CD14-positive monocyte (primary cell): Measurements from ENCODE around the gene TANC1. TPM values are rescaled to one million over a fixed set of nuclear protein-coding genes. Genes with fewer than 3 reads are reported as not detected.
A peak's percentile ranks its signal among the peaks of the same experiment; 100 is the strongest.

Source experiments
- DNase-seq, 3 donors: peaks; one replicate each; pipeline ENCODE4 v3.0.0-alpha.2; 2011 to 2022
- H2AFZ ChIP-seq: 2 replicates; pipeline ENCODE4 v1.6.0; 2012; ENCODE audit warnings: mild to moderate bottlenecking, low read depth, low read length, inconsistent platforms; ENCODE audit not compliant: insufficient read depth, poor library complexity, severe bottlenecking
- H3K27ac ChIP-seq, 2 donors: 1 replicate in 1 of 2; 2 replicates in 1 of 2; pipeline ENCODE4 v1.5.1; 2012 to 2013; ENCODE audit warnings: low read length in 2 of 2, control low read depth in 1 of 2, inconsistent platforms in 1 of 2, low read depth in 1 of 2, mild to moderate bottlenecking in 1 of 2
- H3K27me3 ChIP-seq, 2 donors: one replicate each; pipeline versions ENCODE4 v1.6.0 to v1.6.1; 2011 to 2013; ENCODE audit warnings: low read length in 2 of 2; ENCODE audit not compliant: control insufficient read depth in 2 of 2, insufficient read depth in 2 of 2
- H3K36me3 ChIP-seq, 2 donors: replicated peaks in 1 of 2; 1 replicate in 1 of 2; 2 replicates in 1 of 2; pipeline versions ENCODE4 v1.5.1 to v1.6.1; 2012 to 2013; ENCODE audit warnings: low read length in 2 of 2, control low read depth in 1 of 2, inconsistent platforms in 1 of 2, mild to moderate bottlenecking in 1 of 2; ENCODE audit not compliant: insufficient read depth in 2 of 2, control insufficient read depth in 1 of 2
- H3K4me1 ChIP-seq, 2 donors: 1 replicate in 1 of 2; 2 replicates in 1 of 2; pipeline versions ENCODE4 v1.5.1 to v1.6.1; 2012 to 2013; ENCODE audit warnings: low read length in 2 of 2, control low read depth in 1 of 2, inconsistent platforms in 1 of 2, mild to moderate bottlenecking in 1 of 2, moderate library complexity in 1 of 2; ENCODE audit not compliant: insufficient read depth in 2 of 2, control insufficient read depth in 1 of 2
- H3K4me2 ChIP-seq: replicated peaks from 2 replicates; pipeline ENCODE3; 2012; ENCODE audit warnings: low read length, moderate library complexity, mild to moderate bottlenecking; ENCODE audit not compliant: poor library complexity, severe bottlenecking; ENCODE audit errors: extremely low read depth
- H3K4me3 ChIP-seq, 3 experiments: fragments of 200-600 bp in 1 of 3; sonication (generic) in 1 of 3; replicated peaks in 1 of 3; 1 replicate in 2 of 3; 2 replicates in 1 of 3; pipeline ENCODE4 v1.5.1; 2011 to 2013; ENCODE audit warnings: low read length in 3 of 3, mild to moderate bottlenecking in 3 of 3, control low read depth in 2 of 3, low read depth in 2 of 3, inconsistent platforms in 1 of 3, moderate library complexity in 1 of 3
- H3K79me2 ChIP-seq: 2 replicates; pipeline ENCODE4 v1.6.0; 2012; ENCODE audit warnings: mild to moderate bottlenecking, control low read depth, inconsistent platforms, low read length, moderate library complexity; ENCODE audit not compliant: insufficient read depth
- H3K9ac ChIP-seq: 2 replicates; pipeline ENCODE4 v1.6.0; 2017; ENCODE audit warnings: low read length, mild to moderate bottlenecking; ENCODE audit not compliant: insufficient read depth, poor library complexity, severe bottlenecking
- H3K9me3 ChIP-seq, 2 donors: replicated peaks in 1 of 2; 1 replicate in 1 of 2; 2 replicates in 1 of 2; pipeline versions ENCODE4 v1.5.1 to v1.6.1; 2012 to 2013; ENCODE audit warnings: low read length in 2 of 2, control low read depth in 1 of 2; ENCODE audit not compliant: control insufficient read depth in 1 of 2, insufficient read depth in 1 of 2
- H4K20me1 ChIP-seq: 2 replicates; pipeline ENCODE4 v1.6.0; 2012; ENCODE audit warnings: mild to moderate bottlenecking, low read length, control low read depth, moderate library complexity; ENCODE audit not compliant: insufficient read depth
- H3K27ac Mint-ChIP-seq, 7 donors: one replicate each; pipeline ENCODE4 v1.8.0; 2020; ENCODE audit warnings: mild to moderate bottlenecking in 7 of 7, mixed read lengths in 7 of 7, moderate library complexity in 6 of 7, inconsistent platforms in 2 of 7
- H3K27me3 Mint-ChIP-seq, 3 donors: one replicate each; pipeline ENCODE4 v1.8.0; 2021 to 2022; ENCODE audit warnings: low read depth in 3 of 3, mild to moderate bottlenecking in 3 of 3, mixed read lengths in 3 of 3, moderate library complexity in 3 of 3, inconsistent platforms in 1 of 3
- H3K36me3 Mint-ChIP-seq, 2 donors: one replicate each; pipeline ENCODE4 v1.8.0; 2020; ENCODE audit warnings: mixed read lengths in 2 of 2, inconsistent platforms in 1 of 2, mild to moderate bottlenecking in 1 of 2
- H3K4me1 Mint-ChIP-seq: one replicate; pipeline ENCODE4 v1.8.0; 2020; ENCODE audit warnings: mild to moderate bottlenecking, mixed read lengths
- H3K4me3 Mint-ChIP-seq, 2 donors: one replicate each; pipeline ENCODE4 v1.8.0; 2020; ENCODE audit warnings: mild to moderate bottlenecking in 2 of 2, mixed read lengths in 2 of 2, moderate library complexity in 1 of 2
- H3K9me3 Mint-ChIP-seq, 7 donors: one replicate each; pipeline ENCODE4 v1.8.0; 2020 to 2022; ENCODE audit warnings: mixed read lengths in 7 of 7, mild to moderate bottlenecking in 6 of 7, moderate library complexity in 6 of 7, inconsistent platforms in 2 of 7
- WGBS: methylation state at CpG from one replicate; pipeline ENCODE4 v1.1.5; 2013; ENCODE audit warnings: missing lambda C conversion rate; ENCODE audit not compliant: insufficient coverage; 5-methylcytosine and 5-hydroxymethylcytosine counted together
- intact Hi-C, 2 donors: fragments of 100-400 bp; cut with micrococcal nuclease; formaldehyde crosslinking; loops; one replicate each; pipeline versions ENCODE4 v1.15.0 to v1.15.1; 2023
- polyA plus RNA-seq, 3 donors: library from polyadenylated mRNA; depleted of rRNA in 1 of 3; unstranded in 2 of 3; stranded (reverse) in 1 of 3; fragments of 300-500 nt in 2 of 3; fragments of >200 nt in 1 of 3; fragmentation: Illumina TruSeq in 2 of 3; gene quantifications; 1 replicate in 2 of 3; 2 replicates in 1 of 3; pipeline ENCODE4 v1.2.3, GENCODE V29; 2012 to 2021
- TF ChIP-seq, protein P1 (sequence below): fragments of 200-600 bp; IDR thresholded peaks from one replicate; pipeline ENCODE4 v1.8.0; 2022; ENCODE audit warnings: antibody characterized with exemption, mild to moderate bottlenecking

TANC1 gene
- polyA plus RNA-seq, 3 donors = 0.04 TPM; not detected in 2

DNA sequence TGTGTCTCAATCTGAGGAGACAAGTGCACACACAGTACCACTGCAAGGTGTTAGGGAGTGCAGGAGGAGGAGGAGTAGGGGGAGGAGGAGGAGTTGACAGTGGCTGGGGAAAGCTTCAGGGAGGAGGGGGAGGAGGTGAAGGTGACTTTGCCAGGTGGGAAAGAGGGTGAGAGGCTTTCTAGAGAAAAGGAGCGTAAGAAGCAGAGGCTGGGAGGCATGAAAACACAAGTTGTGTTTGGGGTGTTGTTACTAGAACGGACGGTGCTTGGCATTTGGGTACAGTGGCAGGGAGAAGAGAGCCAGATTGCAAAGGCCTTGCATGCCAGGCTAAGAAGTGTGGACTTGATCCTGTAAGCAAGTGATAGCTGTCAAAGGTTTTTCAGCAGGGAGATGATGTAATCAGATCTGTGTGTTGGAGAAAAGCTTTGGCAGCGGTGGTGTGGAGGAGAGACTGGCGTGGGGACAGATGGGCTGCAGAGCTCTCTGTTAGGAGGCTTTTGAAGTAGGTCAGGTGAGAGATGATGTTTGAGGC, 16.2 kb downstream of the TANC1 start:
- Histone ChIP-seq H3K9me3 (no peaks in the 10 kb centered on the region), H4K20me1 (no peaks in the 10 kb centered on the region), H3K36me3 (no peaks in the 10 kb centered on the region), H3K4me3 (no peak overlapping the region), H3K27me3 (no peaks in the 10 kb centered on the region), H3K27ac (no peak overlapping the region), H3K4me1 (no peaks in the 10 kb centered on the region), H3K79me2 (no peaks in the 10 kb centered on the region), H3K4me2 (no peak overlapping the region), H3K9ac (no peak overlapping the region), H2AFZ (no peak overlapping the region)
- peak overlapping the region in 1 of 7 donors; percentile 72 for H3K27ac Mint-ChIP-seq
- H3K27me3 Mint-ChIP-seq = peaks cover 0 to 2% (median 0%) of the 10 kb centered on the region in 3 donors
- WGBS = 63% methylated on average over 5 of the region's 5 CpGs
- DNase-seq = no peak
- no peaks in the 10 kb centered on the region for H3K9me3 Mint-ChIP-seq
- TF ChIP-seq, protein P1, sequence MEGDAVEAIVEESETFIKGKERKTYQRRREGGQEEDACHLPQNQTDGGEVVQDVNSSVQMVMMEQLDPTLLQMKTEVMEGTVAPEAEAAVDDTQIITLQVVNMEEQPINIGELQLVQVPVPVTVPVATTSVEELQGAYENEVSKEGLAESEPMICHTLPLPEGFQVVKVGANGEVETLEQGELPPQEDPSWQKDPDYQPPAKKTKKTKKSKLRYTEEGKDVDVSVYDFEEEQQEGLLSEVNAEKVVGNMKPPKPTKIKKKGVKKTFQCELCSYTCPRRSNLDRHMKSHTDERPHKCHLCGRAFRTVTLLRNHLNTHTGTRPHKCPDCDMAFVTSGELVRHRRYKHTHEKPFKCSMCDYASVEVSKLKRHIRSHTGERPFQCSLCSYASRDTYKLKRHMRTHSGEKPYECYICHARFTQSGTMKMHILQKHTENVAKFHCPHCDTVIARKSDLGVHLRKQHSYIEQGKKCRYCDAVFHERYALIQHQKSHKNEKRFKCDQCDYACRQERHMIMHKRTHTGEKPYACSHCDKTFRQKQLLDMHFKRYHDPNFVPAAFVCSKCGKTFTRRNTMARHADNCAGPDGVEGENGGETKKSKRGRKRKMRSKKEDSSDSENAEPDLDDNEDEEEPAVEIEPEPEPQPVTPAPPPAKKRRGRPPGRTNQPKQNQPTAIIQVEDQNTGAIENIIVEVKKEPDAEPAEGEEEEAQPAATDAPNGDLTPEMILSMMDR = no peak
- no peak overlapping the region for H3K4me3 Mint-ChIP-seq
- intact Hi-C loops = no loop called here
- H3K36me3 Mint-ChIP-seq = no peaks in the 10 kb centered on the region
- H3K4me1 Mint-ChIP-seq = no peaks in the 10 kb centered on the region

DNA sequence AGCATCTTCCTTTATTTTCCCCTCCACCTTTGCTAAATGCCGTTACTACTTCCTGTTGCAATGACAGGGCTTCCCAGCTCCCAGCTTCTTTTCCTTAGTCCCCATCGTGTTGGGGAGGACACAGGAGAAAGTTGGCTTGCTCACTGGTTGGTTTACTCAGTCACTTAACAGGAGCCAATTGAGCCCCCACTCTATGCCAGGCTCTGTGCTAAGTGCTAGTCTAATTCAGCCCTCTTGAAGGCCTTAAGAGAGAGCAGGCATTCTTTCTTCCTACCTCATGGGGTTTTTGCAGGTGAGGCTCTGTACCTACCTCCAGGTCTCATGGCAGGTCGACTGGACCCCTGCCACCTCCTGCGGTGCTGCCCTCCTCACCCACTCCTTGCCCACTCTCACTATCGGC, 20.1 kb downstream of the TANC1 start:
- 100% methylated on average over 3 of the region's 5 CpGs for WGBS
- no peak overlapping the region for H3K27ac Mint-ChIP-seq

More for the DNA sequence above, 20.1 kb downstream of the TANC1 start:
- Histone ChIP-seq H3K9ac (no peak overlapping the region), H3K4me2 (no peak overlapping the region), H3K9me3 (no peaks in the 10 kb centered on the region), H3K27ac (no peak overlapping the region), H3K79me2 (no peaks in the 10 kb centered on the region), H3K27me3 (no peaks in the 10 kb centered on the region), H4K20me1 (no peaks in the 10 kb centered on the region), H3K36me3 (no peaks in the 10 kb centered on the region), H3K4me3 (no peak overlapping the region), H2AFZ (no peak overlapping the region), H3K4me1 (no peaks in the 10 kb centered on the region)
- Mint-ChIP-seq H3K36me3 (no peaks in the 10 kb centered on the region), H3K4me1 (no peaks in the 10 kb centered on the region), H3K27me3 (peaks cover 1 to 2% (median 2%) of the 10 kb centered on the region in 3 donors), H3K4me3 (no peak overlapping the region), H3K9me3 (peaks cover 0 to 5% (median 0%) of the 10 kb centered on the region in 7 donors)
- no peak for DNase-seq
- TF ChIP-seq, protein P1 = no peak
- intact Hi-C loops = no loop called here
